Mononuclear cell (primary cell): ENCODE measurements around the gene LETM1. TPM values are rescaled to one million over a fixed set of nuclear protein-coding genes. Genes with fewer than 3 reads are reported as not detected.

Experiments
- H3K27me3 ChIP-seq: 2 replicates; pipeline ENCODE4 v1.6.0; 2011; ENCODE audit warnings: low read length, control low read depth; ENCODE audit not compliant: insufficient read depth
- H3K4me1 ChIP-seq: 2 replicates; pipeline ENCODE4 v1.5.1; 2011; ENCODE audit warnings: mild to moderate bottlenecking, low read length, control low read depth; ENCODE audit not compliant: insufficient read depth
- H3K4me3 ChIP-seq: 2 replicates; pipeline ENCODE4 v1.5.1; 2011; ENCODE audit warnings: mild to moderate bottlenecking, low read length, moderate library complexity
- H3K9me3 ChIP-seq: 2 replicates; pipeline ENCODE4 v1.5.1; 2011; ENCODE audit warnings: low read depth, mild to moderate bottlenecking, control low read depth, low read length
- total RNA-seq: library from RNA; depleted of rRNA; stranded (reverse); fragments of >200 nt; gene quantifications from one replicate; pipeline ENCODE4 v1.2.3, GENCODE V29; 2012

Gene LETM1
- total RNA-seq, 1 donor = 16.0 TPM

DNA sequence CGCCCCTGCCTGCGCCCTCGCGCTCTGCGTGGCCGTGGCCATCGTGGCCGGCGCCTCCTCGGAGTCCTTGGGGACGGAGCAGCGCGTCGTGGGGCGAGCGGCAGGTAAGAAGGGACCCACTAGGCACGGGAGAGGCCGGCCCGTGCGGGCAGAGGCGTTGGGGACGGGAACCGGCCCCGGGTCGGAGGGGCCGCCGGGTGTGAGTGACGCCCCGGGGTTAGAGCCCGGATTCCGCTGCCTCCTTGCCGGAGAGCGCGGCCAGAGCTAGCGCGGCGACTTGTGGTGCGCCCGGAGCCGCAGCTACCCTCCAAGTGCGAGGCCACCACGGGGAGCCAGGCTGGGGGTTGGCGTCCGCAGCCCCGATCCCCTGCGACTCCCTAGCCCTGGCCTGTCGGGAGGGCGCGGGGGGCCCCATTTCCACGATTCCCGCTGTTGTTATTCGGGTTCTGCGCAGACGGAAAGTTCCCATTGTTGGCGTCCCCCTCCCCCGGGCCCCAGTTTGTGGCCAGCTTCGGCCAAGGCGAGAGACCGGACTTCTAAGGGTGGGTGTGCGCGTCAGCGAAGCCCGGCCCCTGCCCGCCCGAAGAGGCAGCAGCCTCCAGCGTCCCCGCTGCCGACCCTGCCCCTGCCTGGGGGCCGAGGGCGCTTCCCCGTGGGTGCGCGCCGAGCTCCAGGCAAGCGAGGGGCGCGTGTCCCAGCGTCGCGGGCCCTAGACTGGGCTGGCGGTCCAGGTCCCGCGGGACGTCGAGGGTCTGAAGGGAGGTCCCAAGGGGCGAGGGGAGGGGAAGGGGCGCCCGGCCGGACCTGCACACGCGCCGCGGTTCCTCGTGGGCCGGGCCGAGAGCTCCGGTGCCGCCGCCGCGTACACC lies 61.8 kb downstream of the LETM1 start:
- H3K4me3 ChIP-seq = no peak overlapping the region
- H3K27me3 ChIP-seq = peaks cover 18% of the 10 kb centered on the region
- H3K9me3 ChIP-seq = no peaks in the 10 kb centered on the region
- H3K4me1 ChIP-seq = peaks cover 18% of the 10 kb centered on the region

DNA sequence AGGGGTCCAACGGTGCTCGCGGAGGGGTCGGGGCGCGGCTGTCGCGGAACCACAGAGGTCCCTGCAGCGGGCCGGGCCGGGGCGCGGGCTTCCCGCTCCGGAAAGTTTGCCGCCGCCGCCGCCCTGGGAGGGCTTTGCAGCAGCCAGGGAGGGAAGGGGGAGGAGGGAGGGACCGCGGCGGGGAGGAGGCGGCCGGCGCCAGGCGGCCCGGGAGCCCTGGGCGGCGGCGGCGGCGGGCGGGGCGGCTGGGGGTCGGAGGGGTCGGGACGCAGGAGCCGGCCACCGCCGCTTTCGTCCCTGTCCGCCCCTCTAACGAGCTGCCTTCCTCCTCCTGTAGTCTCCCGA lies 62.5 kb downstream of the LETM1 start:
- H3K4me1 ChIP-seq = peaks cover 18% of the 10 kb centered on the region
- H3K9me3 ChIP-seq = no peaks in the 10 kb centered on the region
- peaks cover 18% of the 10 kb centered on the region for H3K27me3 ChIP-seq
- H3K4me3 ChIP-seq = no peak overlapping the region

DNA sequence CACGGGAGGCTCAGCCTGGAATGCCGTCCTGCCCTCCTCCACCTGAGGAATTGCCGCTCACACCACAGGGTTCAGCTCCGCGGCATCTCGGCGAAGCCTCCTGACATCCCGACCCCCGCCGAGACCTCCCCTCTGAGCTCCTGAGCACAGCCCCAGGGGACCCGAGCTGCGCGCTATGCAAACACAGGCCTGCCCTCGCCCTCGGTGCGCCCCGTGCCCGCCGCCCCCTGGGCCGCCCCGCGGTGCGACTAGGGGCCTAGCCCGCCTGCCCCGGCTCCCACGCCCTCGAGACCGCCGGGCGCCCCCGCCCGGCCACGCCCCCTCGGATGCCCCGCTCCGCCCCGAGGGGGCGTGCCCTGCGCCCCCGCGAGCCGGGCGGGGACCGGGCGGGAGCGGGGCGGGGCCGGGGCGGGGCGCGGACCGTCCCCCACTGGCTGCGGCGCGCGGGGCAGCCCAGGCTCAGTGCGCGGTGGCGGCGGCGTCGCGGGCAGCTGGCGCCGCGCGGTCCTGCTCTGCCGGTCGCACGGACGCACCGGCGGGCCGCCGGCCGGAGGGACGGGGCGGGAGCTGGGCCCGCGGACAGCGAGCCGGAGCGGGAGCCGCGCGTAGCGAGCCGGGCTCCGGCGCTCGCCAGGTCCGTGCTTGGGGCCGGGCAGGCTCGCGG lies 63.0 kb downstream of the LETM1 start, which contains the start of gene FGFR3:
Gene FGFR3 (plus strand): TSS at position 462 of the 664 bp plus-strand sequence. CDS start 642 bp downstream, outside the sequence.
- H3K4me1 ChIP-seq = peaks cover 18% of the 10 kb centered on the region
- peaks cover 18% of the 10 kb centered on the region for H3K27me3 ChIP-seq
- H3K4me3 ChIP-seq = no peak within 1 kb of the TSS
- no peaks in the 10 kb centered on the region for H3K9me3 ChIP-seq

DNA sequence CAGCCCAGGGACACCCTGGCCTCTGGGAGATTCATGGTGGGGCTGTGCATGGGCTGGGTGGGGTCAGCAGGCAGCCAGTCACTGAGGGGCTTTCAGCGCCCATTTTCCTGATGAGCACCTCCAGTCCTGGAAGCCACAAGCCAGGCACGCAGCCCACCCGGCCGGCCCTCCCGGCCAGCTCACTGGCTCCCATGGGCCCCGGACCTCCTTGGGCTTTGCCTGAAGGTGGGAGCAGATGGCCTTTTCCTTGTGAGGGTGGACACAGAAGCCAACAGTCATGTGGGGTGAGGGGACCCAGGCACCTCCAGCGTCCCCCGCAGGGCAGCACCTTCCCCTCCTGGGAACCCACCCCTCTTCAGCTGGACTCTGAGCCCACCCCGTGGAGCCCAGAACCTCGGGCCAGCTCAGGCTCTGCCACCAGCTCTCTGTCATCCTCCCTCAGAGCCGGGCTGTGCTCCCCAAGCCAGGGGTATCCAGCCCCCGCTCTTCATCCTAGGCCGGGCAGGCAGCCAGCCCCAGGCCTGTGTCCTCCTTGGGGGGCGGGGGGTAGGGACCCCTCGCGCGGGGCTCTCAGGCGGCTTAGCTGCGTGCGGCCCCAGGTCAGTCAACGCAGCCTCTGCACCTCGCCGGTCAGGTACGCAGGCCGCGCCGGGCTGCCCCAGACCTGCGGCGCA lies 63.7 kb downstream of the LETM1 start:
- H3K9me3 ChIP-seq = no peaks in the 10 kb centered on the region
- no peak overlapping the region for H3K4me3 ChIP-seq
- peaks cover 18% of the 10 kb centered on the region for H3K27me3 ChIP-seq
- peaks cover 18% of the 10 kb centered on the region for H3K4me1 ChIP-seq

DNA sequence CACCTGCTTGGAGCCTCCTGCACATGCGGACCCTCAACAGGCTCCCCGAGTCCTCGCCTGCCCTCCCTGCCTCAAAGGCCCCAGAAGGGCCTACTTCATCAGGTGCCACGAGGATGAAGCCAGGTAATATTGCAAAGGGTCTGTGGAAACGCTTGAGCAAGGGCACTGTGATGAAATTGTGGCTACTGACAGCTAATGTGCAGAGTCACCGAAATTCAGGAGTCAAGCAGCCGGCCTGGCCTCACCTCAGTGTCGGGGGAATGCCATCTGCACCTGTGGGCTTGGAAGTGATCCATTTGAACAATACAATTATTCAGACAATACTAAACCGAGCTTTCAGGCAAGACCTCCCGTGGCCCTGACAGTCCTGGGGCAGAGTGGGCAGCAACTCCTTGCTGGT lies 66.0 kb downstream of the LETM1 start:
- Histone ChIP-seq H3K27me3 (peaks cover 2% of the 10 kb centered on the region), H3K4me1 (peaks cover 10% of the 10 kb centered on the region), H3K4me3 (no peak overlapping the region), H3K9me3 (no peaks in the 10 kb centered on the region)

DNA sequence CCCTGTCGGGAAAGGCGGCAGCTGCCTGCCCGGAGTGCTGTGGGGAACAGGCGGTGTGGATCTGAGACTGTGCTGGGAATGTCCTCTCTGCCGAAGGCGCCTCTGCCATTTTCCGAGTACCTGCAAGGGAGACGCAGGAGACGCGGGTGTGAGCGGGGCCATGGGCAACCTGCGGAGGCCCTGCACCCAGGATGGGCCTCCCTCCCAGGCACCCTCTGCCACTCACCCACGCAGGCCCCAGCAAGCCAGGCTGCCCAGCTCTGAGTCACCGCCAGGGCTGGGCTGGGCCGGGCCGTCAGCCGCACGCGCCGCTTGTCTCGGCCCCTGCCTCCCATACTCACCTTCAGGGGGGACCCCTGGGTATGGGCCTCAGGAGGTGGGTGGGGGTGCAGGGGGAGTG lies 66.4 kb downstream of the LETM1 start:
- H3K4me1 ChIP-seq = peaks cover 7% of the 10 kb centered on the region

DNA sequence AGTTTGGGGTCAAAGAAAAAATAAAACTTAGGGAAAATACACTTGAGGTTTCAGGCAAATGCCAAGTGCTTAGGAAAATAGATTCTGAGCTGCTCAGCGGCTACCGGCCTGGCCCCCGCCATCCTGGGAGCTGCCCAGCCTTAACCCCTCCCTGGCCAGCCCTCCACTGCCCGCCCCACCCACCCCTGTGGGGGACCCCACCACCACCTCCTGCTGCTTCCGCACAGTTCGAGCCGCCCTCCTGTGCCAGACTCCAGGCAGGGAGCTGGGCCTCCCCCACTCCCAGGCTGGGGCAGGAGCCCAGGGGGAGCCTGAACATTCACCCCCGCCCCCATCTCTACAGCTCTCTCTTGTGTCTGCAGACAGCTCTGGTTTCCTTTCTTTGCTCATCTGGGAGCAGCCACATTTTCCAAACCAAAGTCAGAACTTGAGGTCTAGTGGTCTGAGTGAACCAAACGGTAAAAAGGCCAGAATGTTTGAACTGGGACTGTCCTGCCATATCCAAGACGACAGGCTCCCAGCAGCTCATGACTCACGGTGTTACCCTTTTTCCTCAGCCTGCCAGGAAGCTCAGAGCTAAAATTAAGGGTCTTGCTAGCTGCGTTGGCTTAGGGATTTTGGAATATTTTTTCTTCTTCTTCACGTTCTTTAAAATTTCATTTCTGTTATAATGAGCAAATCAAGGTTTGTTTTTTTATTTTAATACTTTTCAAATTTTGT lies 67.5 kb downstream of the LETM1 start:
- no peaks in the 10 kb centered on the region for H3K9me3 ChIP-seq
- no peaks in the 10 kb centered on the region for H3K27me3 ChIP-seq
- no peaks in the 10 kb centered on the region for H3K4me1 ChIP-seq
- H3K4me3 ChIP-seq = no peak overlapping the region

More for the DNA sequence above, 66.4 kb downstream of the LETM1 start:
- H3K27me3 ChIP-seq = peaks cover 2% of the 10 kb centered on the region
- H3K4me3 ChIP-seq = no peak overlapping the region
- H3K9me3 ChIP-seq = no peaks in the 10 kb centered on the region

DNA sequence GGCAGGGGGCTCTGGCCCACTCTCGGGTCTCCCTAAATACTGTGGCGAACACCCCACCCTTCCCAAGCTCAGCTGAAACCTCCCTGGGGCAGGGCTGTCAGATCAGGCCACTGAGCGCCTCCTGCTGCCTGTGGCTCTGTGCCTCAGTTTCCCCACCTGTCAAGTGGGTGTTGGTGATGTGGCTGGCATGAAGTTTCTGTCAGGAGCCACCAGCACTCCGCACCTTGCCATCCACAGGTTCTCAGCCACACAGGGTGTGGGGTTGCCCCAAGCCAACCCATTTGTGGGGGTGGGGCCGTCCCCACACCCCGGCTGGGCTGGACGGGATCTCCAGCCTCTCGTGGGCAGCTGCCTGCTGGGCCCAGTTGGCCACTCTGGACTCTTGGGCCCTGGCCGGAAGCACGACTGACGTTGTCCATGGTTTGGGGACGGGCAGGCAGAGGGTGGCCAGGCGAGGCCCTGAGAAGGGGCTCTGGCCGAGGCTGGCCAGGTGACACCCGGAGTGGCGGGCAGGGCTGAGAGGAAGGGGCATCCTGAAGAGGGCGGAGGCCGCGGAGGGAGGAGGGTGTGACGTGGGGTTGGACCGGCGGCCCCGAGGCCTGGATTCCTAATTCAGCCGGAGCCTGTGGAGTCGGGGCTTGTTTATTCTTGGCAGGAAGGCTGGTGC lies 68.4 kb downstream of the LETM1 start:
- Histone ChIP-seq H3K4me3 (no peak overlapping the region), H3K27me3 (no peaks in the 10 kb centered on the region), H3K9me3 (no peaks in the 10 kb centered on the region), H3K4me1 (no peaks in the 10 kb centered on the region)

DNA sequence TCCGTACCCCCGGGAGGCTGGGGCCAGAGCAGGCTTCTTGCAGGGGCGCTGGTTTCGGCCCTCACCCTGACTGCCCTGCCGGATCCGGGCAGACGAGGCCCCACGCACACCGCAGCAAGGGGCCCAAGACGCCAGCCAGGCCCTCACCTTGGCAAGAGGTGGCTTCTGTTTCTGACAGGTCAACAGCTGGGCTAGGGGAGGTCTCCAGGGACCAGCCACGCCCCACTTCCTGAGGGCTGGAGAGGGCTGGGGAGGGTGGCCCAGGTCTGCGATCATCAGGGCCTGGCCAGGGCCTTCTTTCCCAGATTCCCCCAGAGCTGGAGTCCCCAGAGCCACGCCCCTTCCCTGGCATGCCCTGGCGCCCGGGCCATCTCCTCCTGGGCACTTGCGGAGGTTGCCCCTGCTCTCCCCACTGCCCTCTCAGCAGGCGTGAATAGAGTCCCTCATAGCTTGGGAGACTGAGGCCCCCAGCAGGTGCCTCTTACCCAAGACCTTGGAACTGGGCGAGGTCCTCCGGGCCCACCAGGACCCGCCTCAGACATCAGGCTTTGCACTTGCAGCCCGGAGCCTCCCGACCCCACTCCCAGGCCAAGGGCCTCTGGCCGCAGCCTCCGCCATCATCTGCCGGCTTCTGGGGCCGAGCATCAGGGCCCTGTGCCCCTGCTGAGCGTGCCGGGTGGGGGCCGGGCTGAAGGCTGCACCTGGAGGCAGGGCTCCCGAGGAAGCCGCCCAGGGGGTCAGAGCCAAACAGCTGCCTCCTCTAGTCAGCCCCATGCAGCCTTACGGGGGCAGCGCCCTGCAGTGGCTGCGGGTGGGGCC lies 69.2 kb downstream of the LETM1 start:
- Histone ChIP-seq H3K9me3 (no peaks in the 10 kb centered on the region), H3K27me3 (no peaks in the 10 kb centered on the region), H3K4me3 (no peak overlapping the region), H3K4me1 (no peaks in the 10 kb centered on the region)

DNA sequence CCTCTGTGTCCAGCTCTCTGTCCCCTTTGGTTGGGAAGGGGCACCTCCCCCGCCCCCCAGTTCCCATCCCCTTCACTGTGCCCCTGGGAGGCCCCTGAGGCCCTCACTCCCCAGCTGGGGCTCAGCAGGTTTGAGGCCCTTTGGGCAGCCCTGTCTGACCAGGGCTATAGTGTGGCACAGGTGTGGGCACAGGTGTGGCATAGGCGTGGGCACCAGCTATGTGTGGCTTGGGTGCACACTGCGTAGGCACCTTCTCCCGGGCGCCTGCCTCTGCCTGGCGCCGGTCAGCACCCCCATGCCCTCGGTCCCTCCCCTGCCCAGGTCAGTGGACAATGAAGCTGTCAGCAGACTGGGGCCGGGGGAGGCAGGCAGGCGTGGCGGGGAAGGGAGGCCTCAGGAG lies 70.4 kb downstream of the LETM1 start:
- no peaks in the 10 kb centered on the region for H3K4me1 ChIP-seq

DNA sequence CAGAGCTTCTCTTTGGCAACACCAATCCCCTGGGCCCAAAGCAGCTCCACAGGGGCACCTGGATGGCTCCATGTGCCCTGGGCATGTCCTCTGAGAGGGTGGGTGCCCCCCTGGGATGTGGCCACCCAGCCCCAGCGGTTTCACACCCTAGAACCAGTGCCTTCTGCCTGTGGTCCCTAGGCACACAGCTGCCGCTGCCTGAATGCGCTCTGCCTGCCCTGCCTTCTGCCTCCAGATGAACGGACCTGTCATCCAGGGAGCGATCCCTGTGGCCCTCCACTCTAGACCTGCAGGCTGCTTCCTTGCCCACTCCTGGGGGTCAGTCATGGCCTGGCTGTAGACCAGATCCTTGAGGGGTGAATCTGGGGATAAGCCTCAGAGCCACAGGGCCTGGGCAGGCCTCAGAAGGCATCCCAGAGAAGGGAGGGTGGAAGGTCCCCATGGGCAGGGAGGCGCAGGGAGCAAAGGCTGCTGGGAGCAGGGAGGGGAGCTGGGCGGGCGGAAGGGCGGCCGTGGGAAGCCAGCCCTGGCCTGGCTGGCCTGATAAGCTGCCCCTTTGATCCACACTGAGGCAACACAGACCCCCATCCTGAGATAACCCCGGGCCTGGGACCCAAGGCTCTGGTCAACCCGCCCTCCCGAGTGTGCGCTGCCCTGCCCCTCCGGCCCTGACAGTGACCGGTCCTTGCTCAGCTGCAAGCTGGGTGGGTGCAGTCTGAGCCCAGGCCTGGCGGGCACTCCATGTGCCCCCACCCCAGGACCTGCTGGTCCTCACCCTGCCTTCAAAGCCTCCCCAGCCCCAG lies 71.0 kb downstream of the LETM1 start:
- Histone ChIP-seq H3K4me3 (no peak overlapping the region), H3K4me1 (no peaks in the 10 kb centered on the region), H3K27me3 (no peaks in the 10 kb centered on the region), H3K9me3 (no peaks in the 10 kb centered on the region)

More for the DNA sequence above, 70.4 kb downstream of the LETM1 start:
- Histone ChIP-seq H3K9me3 (no peaks in the 10 kb centered on the region), H3K27me3 (no peaks in the 10 kb centered on the region), H3K4me3 (no peak overlapping the region)

DNA sequence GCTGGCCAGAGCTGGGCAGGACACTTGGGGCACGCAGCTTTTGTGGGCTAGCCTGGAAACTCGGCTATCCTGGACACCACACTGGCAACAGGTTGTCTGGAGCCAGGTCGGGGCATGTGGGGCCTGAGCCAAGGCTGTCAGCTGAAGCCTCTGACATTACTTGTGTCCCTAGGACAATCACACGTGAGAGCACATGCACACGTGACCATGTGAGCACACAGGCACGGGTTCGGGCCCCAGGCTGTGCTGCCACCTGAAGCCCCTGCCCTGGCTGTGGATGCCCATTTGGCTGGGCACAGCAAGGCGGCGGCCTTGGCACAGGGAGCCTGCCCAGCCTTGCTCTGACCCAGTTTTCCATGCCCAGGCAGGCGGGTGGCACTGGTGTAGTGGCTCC lies 71.6 kb downstream of the LETM1 start:
- H3K9me3 ChIP-seq = no peaks in the 10 kb centered on the region

DNA sequence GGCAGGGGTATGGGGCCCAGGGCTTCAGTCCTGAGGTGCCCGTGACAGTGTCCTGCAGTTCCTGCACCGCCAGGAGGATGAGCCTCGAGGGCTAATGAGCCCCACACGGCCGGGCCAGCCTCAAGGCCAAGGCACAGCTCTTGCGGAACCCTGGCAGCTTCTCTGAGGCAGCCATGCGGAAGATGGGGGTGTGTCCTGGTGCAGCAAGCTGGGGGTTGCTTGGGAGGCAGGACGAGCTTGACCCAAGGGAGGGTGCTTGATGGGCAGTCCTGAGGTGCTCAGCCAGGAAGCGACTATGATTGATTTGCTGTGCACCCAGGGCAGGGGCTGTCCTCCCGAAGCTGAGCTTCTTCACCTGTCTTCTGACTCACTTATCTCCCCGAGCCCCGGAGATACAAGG lies 72.0 kb downstream of the LETM1 start:
- no peaks in the 10 kb centered on the region for H3K4me1 ChIP-seq
- H3K27me3 ChIP-seq = no peaks in the 10 kb centered on the region
- H3K9me3 ChIP-seq = no peaks in the 10 kb centered on the region
- H3K4me3 ChIP-seq = no peak overlapping the region

More for the DNA sequence above, 71.6 kb downstream of the LETM1 start:
- Histone ChIP-seq H3K27me3 (no peaks in the 10 kb centered on the region), H3K4me3 (no peak overlapping the region), H3K4me1 (no peaks in the 10 kb centered on the region)
